ENCODE data around the gene TMEM235.

The TMEM235 gene

GRCh38 chr17:78268951-78269905 lies 37.8 kb downstream of the TMEM235 start:
- H3K4me3 ChIP-seq (ENCODE audit: low read depth, low read length): no peak overlapping the region
- H3K27ac ChIP-seq: no peak overlapping the region
- DNase-seq: no peak
- in situ Hi-C loops (cut with HindIII; ENCODE audit: low pct_ligation_motif_present, low sequenced_read_pairs): no loop called here
- H3K36me3 ChIP-seq (replicated peaks): no peaks in the 10 kb centered on the region
- TF ChIP-seq CTCF (IDR thresholded peaks at IDR 0.05; ENCODE audit: low read depth, low read length, missing control alignments): no peak
- H3K27me3 ChIP-seq (replicated peaks): peaks cover 12% of the 10 kb centered on the region

GRCh38 chr17:78269955-78270381 lies 38.5 kb downstream of the TMEM235 start:
- no peak overlapping the region for H3K27ac ChIP-seq
- DNase-seq: no peak
- no peak overlapping the region for H3K4me3 ChIP-seq (ENCODE audit: low read depth, low read length)
- TF ChIP-seq CTCF (IDR thresholded peaks at IDR 0.05; ENCODE audit: low read depth, low read length, missing control alignments): no peak
- H3K36me3 ChIP-seq (replicated peaks): no peaks in the 10 kb centered on the region
- H3K27me3 ChIP-seq (replicated peaks): peaks cover 12% of the 10 kb centered on the region
- in situ Hi-C loops (cut with HindIII; ENCODE audit: low pct_ligation_motif_present, low sequenced_read_pairs): no loop called here

- H3K4me3 ChIP-seq (ENCODE audit: low read depth, low read length): no peak overlapping the region
- DNase-seq: no peak
- no peak overlapping the region for H3K27ac ChIP-seq
- no peak for TF ChIP-seq CTCF (IDR thresholded peaks at IDR 0.05; ENCODE audit: low read depth, low read length, missing control alignments)
- peaks cover 12% of the 10 kb centered on the region for H3K27me3 ChIP-seq (replicated peaks)
- no peaks in the 10 kb centered on the region for H3K36me3 ChIP-seq (replicated peaks)
- in situ Hi-C loops (cut with HindIII; ENCODE audit: low pct_ligation_motif_present, low sequenced_read_pairs): no loop called here
Measured at GRCh38 chr17:78271419-78272170, 40.2 kb downstream of the TMEM235 start.

GRCh38 chr17:78272181-78272913 lies 40.9 kb downstream of the TMEM235 start:
- Histone ChIP-seq H3K36me3 (replicated peaks) (no peaks in the 10 kb centered on the region), H3K27ac (no peak overlapping the region), H3K27me3 (replicated peaks) (peaks cover 12% of the 10 kb centered on the region), H3K4me3 (ENCODE audit: low read depth, low read length) (no peak overlapping the region)
- no peak for TF ChIP-seq CTCF (IDR thresholded peaks at IDR 0.05; ENCODE audit: low read depth, low read length, missing control alignments)
- DNase-seq: peak; percentile 30
- in situ Hi-C loops (cut with HindIII; ENCODE audit: low pct_ligation_motif_present, low sequenced_read_pairs): no loop called here

GRCh38 chr17:78272914-78273258 lies 41.5 kb downstream of the TMEM235 start:
- no peak for DNase-seq
- H3K4me3 ChIP-seq (ENCODE audit: low read depth, low read length): no peak overlapping the region
- H3K27ac ChIP-seq: no peak overlapping the region
- no peak for TF ChIP-seq CTCF (IDR thresholded peaks at IDR 0.05; ENCODE audit: low read depth, low read length, missing control alignments)
- H3K27me3 ChIP-seq (replicated peaks): peaks cover 12% of the 10 kb centered on the region
- in situ Hi-C loops (cut with HindIII; ENCODE audit: low pct_ligation_motif_present, low sequenced_read_pairs): no loop called here
- H3K36me3 ChIP-seq (replicated peaks): no peaks in the 10 kb centered on the region

Data from brain microvascular endothelial cell (primary cell).